Measurements from ENCODE around the gene PAK5.

PAK5 gene

GRCh38 chr20:9867196-9867980, 28.5 kb upstream of the PAK5 start:
- Histone ChIP-seq H3K9me2 (replicated peaks; ENCODE audit: insufficient read depth, low read length) (no peaks in the 10 kb centered on the region), H2AFZ (ENCODE audit: low read length) (no peak overlapping the region), H3K9ac (ENCODE audit: low read length) (no peak overlapping the region), H3K4me2 (ENCODE audit: low read depth, low read length) (no peak overlapping the region), H3K79me2 (ENCODE audit: low read length) (no peaks in the 10 kb centered on the region), H3K4me3 (ENCODE audit: low read length) (no peak overlapping the region), H3K4me1 (ENCODE audit: low read length) (peaks cover 11% of the 10 kb centered on the region; the same call in 1 of the 2 replicates), H3K27me3 (replicated peaks; ENCODE audit: insufficient read depth, low read length) (no peaks in the 10 kb centered on the region), H3K27ac (ENCODE audit: low read length) (no peak overlapping the region), H3F3A (ENCODE audit: insufficient read depth, low read length) (no peaks in the 10 kb centered on the region), H3K9me3 (replicated peaks; ENCODE audit: insufficient read depth, low read length) (no peaks in the 10 kb centered on the region), H4K20me1 (ENCODE audit: insufficient read depth, low read length) (no peaks in the 10 kb centered on the region), H3K36me3 (replicated peaks; ENCODE audit: insufficient read depth, low read length) (no peaks in the 10 kb centered on the region)
- no peak for DNase-seq
- TF ChIP-seq CTCF (IDR thresholded peaks at IDR 0.05; ENCODE audit: low read length): no peak
- TF ChIP-seq EZH2phosphoT487 (IDR thresholded peaks at IDR 0.05; ENCODE audit: low read length): no peak
- no peak for TF ChIP-seq EZH2 (optimal IDR thresholded peaks at IDR 0.05; ENCODE audit: low read depth, low read length)

- Histone ChIP-seq H3K36me3 (replicated peaks; ENCODE audit: insufficient read depth, low read length) (no peaks in the 10 kb centered on the region), H2AFZ (ENCODE audit: low read length) (no peak overlapping the region), H3K4me3 (ENCODE audit: low read length) (no peak overlapping the region), H3K27ac (ENCODE audit: low read length) (no peak overlapping the region), H3K9me2 (replicated peaks; ENCODE audit: insufficient read depth, low read length) (no peaks in the 10 kb centered on the region; the same call in 1 of the 2 replicates), H3K4me1 (ENCODE audit: low read length) (no peaks in the 10 kb centered on the region), H3K9me3 (replicated peaks; ENCODE audit: insufficient read depth, low read length) (no peaks in the 10 kb centered on the region), H3K4me2 (ENCODE audit: low read depth, low read length) (no peak overlapping the region), H3K79me2 (ENCODE audit: low read length) (no peaks in the 10 kb centered on the region), H4K20me1 (ENCODE audit: insufficient read depth, low read length) (no peaks in the 10 kb centered on the region), H3K27me3 (replicated peaks; ENCODE audit: insufficient read depth, low read length) (no peaks in the 10 kb centered on the region), H3F3A (ENCODE audit: insufficient read depth, low read length) (no peaks in the 10 kb centered on the region), H3K9ac (ENCODE audit: low read length) (no peak overlapping the region)
- TF ChIP-seq EZH2 (optimal IDR thresholded peaks at IDR 0.05; ENCODE audit: low read depth, low read length) (no peak), CTCF (IDR thresholded peaks at IDR 0.05; ENCODE audit: low read length) (no peak), EZH2phosphoT487 (IDR thresholded peaks at IDR 0.05; ENCODE audit: low read length) (no peak)
- DNase-seq: no peak
Measured at GRCh38 chr20:9852566-9852965, 13.7 kb upstream of the PAK5 start.

GRCh38 chr20:9839626-9840025, 750 bp upstream of the PAK5 start:
- H3K27me3 ChIP-seq (replicated peaks; ENCODE audit: insufficient read depth, low read length): no peaks in the 10 kb centered on the region
- TF ChIP-seq EZH2phosphoT487 (IDR thresholded peaks at IDR 0.05; ENCODE audit: low read length) (no peak), CTCF (IDR thresholded peaks at IDR 0.05; ENCODE audit: low read length) (no peak), EZH2 (optimal IDR thresholded peaks at IDR 0.05; ENCODE audit: low read depth, low read length) (no peak)
- no peaks in the 10 kb centered on the region for H3K36me3 ChIP-seq (replicated peaks; ENCODE audit: insufficient read depth, low read length)
- no peak overlapping the region for H3K9ac ChIP-seq (ENCODE audit: low read length)
- 0 out of 2 replicates have a peak, but pooled peaks cover 4% of the 10 kb centered on the region for H3K4me1 ChIP-seq (ENCODE audit: low read length)
- no peak overlapping the region for H3K4me3 ChIP-seq (ENCODE audit: low read length)
- H3K9me3 ChIP-seq (replicated peaks; ENCODE audit: insufficient read depth, low read length): no peaks in the 10 kb centered on the region
- H3K4me2 ChIP-seq (ENCODE audit: low read depth, low read length): peak overlapping the region; percentile 66
- H2AFZ ChIP-seq (ENCODE audit: low read length): peak overlapping the region; percentile 11; the same call in 1 of the 2 replicates
- no peaks in the 10 kb centered on the region for H3K79me2 ChIP-seq (ENCODE audit: low read length)
- no peak for DNase-seq
- no peaks in the 10 kb centered on the region for H3F3A ChIP-seq (ENCODE audit: insufficient read depth, low read length)
- no peaks in the 10 kb centered on the region for H4K20me1 ChIP-seq (ENCODE audit: insufficient read depth, low read length)
- no peak overlapping the region for H3K27ac ChIP-seq (ENCODE audit: low read length)
- H3K9me2 ChIP-seq (replicated peaks; ENCODE audit: insufficient read depth, low read length): no peaks in the 10 kb centered on the region
